KMS-11 (cell line): ENCODE measurements around the gene ZNF420.
"Not testable (repeated sequence)": the region's sequence is repeated elsewhere in the genome, so short reads cannot be mapped to it uniquely, and the experiment has no call there.

Experiments
- H2AFZ ChIP-seq: fragments of 200-600 bp; sonication (generic); 2 replicates; pipeline ENCODE4 v1.6.1; 2016; ENCODE audit warnings: antibody characterized with exemption, mixed run types, low read depth
- H3K27ac ChIP-seq: fragments of 200-600 bp; sonication (generic); 2 replicates; pipeline ENCODE4 v1.6.1; 2016; ENCODE audit warnings: mild to moderate bottlenecking, mixed run types
- H3K27me3 ChIP-seq: fragments of 200-600 bp; sonication (generic); 2 replicates; pipeline ENCODE4 v1.6.1; 2017; ENCODE audit warnings: mild to moderate bottlenecking, low read depth, mixed run types, moderate library complexity; ENCODE audit not compliant: insufficient read depth
- H3K36me3 ChIP-seq: fragments of 200-600 bp; sonication (generic); 2 replicates; pipeline ENCODE4 v1.6.1; 2017; ENCODE audit warnings: mild to moderate bottlenecking, mixed run types; ENCODE audit not compliant: insufficient read depth
- H3K4me1 ChIP-seq: fragments of 200-600 bp; sonication (generic); 2 replicates; pipeline ENCODE4 v1.6.1; 2016; ENCODE audit warnings: mild to moderate bottlenecking, low read depth, mixed run types; ENCODE audit not compliant: poor library complexity, severe bottlenecking
- H3K4me2 ChIP-seq: fragments of 200-600 bp; sonication (generic); 2 replicates; pipeline ENCODE4 v1.7.0; 2016; ENCODE audit warnings: mild to moderate bottlenecking, mixed run types
- H3K4me3 ChIP-seq: fragments of 200-600 bp; sonication (generic); IDR thresholded peaks from 2 replicates; pipeline ENCODE4 v1.6.1; 2017; ENCODE audit warnings: low read depth, low read length, mixed read lengths; ENCODE audit not compliant: insufficient read depth
- H3K79me2 ChIP-seq: fragments of 200-600 bp; sonication (generic); 2 replicates; pipeline ENCODE4 v1.6.1; 2016; ENCODE audit warnings: low read depth, mixed run types; ENCODE audit not compliant: insufficient read depth
- H3K9ac ChIP-seq: fragments of 200-600 bp; sonication (generic); 2 replicates; pipeline ENCODE4 v1.6.1; 2016; ENCODE audit warnings: mild to moderate bottlenecking, mixed run types
- H4K20me1 ChIP-seq: fragments of 200-600 bp; sonication (generic); 2 replicates; pipeline ENCODE4 v1.6.1; 2016; ENCODE audit warnings: mild to moderate bottlenecking, mixed run types; ENCODE audit not compliant: insufficient read depth
- CTCF ChIP-seq: fragments of 200-600 bp; sonication (generic); conservative IDR thresholded peaks from 2 replicates; pipeline ENCODE4 v1.6.1; 2017; ENCODE audit warnings: low read depth, mild to moderate bottlenecking, antibody characterized with exemption, low read length, moderate library complexity, mixed read lengths

ZNF420 gene

DNA sequence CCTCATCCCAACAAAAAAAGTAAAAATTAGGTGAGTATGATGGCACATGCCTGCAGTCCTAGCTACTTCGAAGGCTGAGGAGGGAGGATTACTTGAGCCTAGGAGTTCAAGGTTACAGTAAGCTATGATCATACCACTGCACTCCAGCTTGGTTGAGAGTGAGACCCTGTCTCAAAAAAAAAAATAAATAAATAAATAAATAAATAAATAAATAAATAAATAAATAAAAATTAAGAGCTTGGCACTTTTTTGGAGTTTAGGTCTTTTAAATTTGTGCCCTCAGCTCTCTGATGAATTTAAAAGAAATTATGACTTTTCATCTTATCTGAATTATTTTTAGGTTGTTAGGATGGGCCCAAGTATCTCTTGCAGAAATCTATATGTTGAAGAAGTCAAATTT lies 8.9 kb downstream of the ZNF420 start:
- TF ChIP-seq CTCF, result no peak
- Histone ChIP-seq H3K79me2 (no peaks in the 10 kb centered on the region), H4K20me1 (no peaks in the 10 kb centered on the region), H3K36me3 (peaks cover 4% of the 10 kb centered on the region; the same call in 1 of the 2 replicates), H3K4me3 (no peak overlapping the region), H3K27ac (no peak overlapping the region), H2AFZ (no peak overlapping the region), H3K4me2 (no peak overlapping the region), H3K4me1 (no peaks in the 10 kb centered on the region), H3K27me3 (no peaks in the 10 kb centered on the region), H3K9ac (no peak overlapping the region)

GRCh38 chr19:37095859-37096258 lies 17.6 kb downstream of the ZNF420 start:
- Histone ChIP-seq H3K27ac (no peak overlapping the region), H4K20me1 (no peaks in the 10 kb centered on the region), H3K27me3 (no peaks in the 10 kb centered on the region), H3K79me2 (no peaks in the 10 kb centered on the region), H3K4me1 (no peaks in the 10 kb centered on the region), H3K4me3 (no peak overlapping the region), H2AFZ (no peak overlapping the region), H3K4me2 (no peak overlapping the region), H3K9ac (no peak overlapping the region), H3K36me3 (no peaks in the 10 kb centered on the region)
- TF ChIP-seq CTCF, result no peak

DNA sequence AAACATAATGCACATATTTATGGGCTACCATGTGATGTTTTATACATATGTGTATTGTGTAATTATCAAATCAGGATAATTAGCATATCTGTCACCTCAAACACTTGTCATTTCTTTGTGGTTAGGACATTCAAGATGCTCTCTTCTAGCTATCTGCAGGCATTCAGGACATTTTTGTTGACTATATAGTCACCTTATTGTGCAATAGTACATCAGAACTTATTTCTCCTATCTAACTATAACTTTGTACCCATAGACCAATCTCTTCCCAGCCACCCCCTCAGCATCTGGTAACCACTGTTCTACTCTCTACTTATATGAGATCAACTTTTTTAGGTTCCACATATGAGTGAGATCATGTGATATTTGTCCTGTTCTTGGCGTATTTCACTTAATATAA lies 20.3 kb downstream of the ZNF420 start:
- no peak for TF ChIP-seq CTCF

GRCh38 chr19:37104135-37104534 lies 25.9 kb downstream of the ZNF420 start:
- H3K4me2 ChIP-seq, H3K27ac ChIP-seq, H3K4me3 ChIP-seq, H3K36me3 ChIP-seq, H3K4me1 ChIP-seq, H3K27me3 ChIP-seq, H4K20me1 ChIP-seq, H2AFZ ChIP-seq, H3K9ac ChIP-seq, H3K79me2 ChIP-seq: not testable (repeated sequence)

More for the DNA sequence above, 20.3 kb downstream of the ZNF420 start:
- H3K4me1 ChIP-seq, result no peaks in the 10 kb centered on the region
- H3K36me3 ChIP-seq, result no peaks in the 10 kb centered on the region
- no peak overlapping the region for H2AFZ ChIP-seq
- H3K4me2 ChIP-seq, result no peak overlapping the region
- no peaks in the 10 kb centered on the region for H4K20me1 ChIP-seq
- H3K27ac ChIP-seq, result no peak overlapping the region
- H3K4me3 ChIP-seq, result no peak overlapping the region
- no peak overlapping the region for H3K9ac ChIP-seq
- no peaks in the 10 kb centered on the region for H3K79me2 ChIP-seq
- H3K27me3 ChIP-seq, result no peaks in the 10 kb centered on the region

GRCh38 chr19:37111753-37112152 lies 33.5 kb downstream of the ZNF420 start:
- not testable (repeated sequence) for H2AFZ ChIP-seq, H3K27me3 ChIP-seq, H3K4me3 ChIP-seq, H4K20me1 ChIP-seq, H3K4me1 ChIP-seq, H3K79me2 ChIP-seq, H3K4me2 ChIP-seq, H3K9ac ChIP-seq, H3K27ac ChIP-seq, H3K36me3 ChIP-seq
- TF ChIP-seq CTCF, result peak; percentile 41; the same call in 1 of the 2 replicates
